ENCODE results near the gene ADAT1.
A peak's percentile ranks its signal among the peaks of the same experiment; 100 is the strongest.

DNA sequence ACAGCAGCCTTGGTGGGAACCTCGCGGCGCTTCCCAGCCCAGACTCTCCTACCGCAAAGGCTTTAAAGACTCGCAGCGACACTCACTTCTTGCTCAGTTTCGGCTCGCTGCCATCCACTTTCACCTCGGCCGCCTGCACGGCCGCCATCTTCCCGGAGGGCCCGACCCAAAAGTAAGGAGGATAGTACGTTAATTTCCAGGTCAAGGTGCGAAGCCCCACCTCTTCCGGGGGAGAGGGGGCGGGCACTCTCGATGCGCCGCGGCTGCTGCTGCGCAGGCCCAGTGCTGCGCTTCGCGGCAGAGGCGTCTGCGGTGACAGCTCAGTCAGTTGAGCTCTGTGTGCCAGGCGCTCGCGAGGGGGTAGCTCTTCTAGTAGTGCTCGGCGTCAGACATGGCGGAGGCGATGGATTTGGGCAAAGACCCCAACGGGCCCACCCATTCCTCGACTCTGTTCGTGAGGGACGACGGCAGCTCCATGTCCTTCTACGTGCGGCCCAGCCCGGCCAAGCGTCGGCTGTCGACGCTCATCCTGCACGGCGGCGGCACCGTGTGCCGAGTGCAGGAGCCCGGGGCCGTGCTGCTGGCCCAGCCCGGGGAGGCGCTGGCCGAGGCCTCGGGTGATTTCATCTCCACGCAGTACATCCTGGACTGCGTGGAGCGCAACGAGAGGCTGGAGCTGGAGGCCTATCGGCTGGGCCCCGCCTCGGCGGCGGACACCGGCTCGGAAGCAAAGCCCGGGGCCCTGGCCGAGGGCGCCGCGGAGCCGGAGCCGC is 24.6 kb upstream of the ADAT1 start, which contains the start of the genes KARS1 and TERF2IP:
- TF ChIP-seq ZBTB40 (IDR thresholded peaks at IDR 0.05) (peak; percentile 42; the same call in 1 of the 2 replicates), ZBTB40 (CRISPR knock-in tag; IDR thresholded peaks at IDR 0.05) (peak; percentile 76), IKZF1 (IDR thresholded peaks at IDR 0.05) (no peak), TAF1 (CRISPR knock-in tag; IDR thresholded peaks at IDR 0.05) (peak; percentile 98), SMAD1 (CRISPR knock-in tag; IDR thresholded peaks at IDR 0.05; ENCODE audit: borderline replicate concordance, low read depth) (peak; percentile 11; the same call in 1 of the 2 replicates), STAT6 (CRISPR knock-in tag; IDR thresholded peaks at IDR 0.05; ENCODE audit: borderline replicate concordance) (peak; percentile 64; the same call in 1 of the 2 replicates), HOXA3 (CRISPR knock-in tag; IDR thresholded peaks at IDR 0.05) (peak; percentile 87)
- TF ChIP-seq, protein P1, sequence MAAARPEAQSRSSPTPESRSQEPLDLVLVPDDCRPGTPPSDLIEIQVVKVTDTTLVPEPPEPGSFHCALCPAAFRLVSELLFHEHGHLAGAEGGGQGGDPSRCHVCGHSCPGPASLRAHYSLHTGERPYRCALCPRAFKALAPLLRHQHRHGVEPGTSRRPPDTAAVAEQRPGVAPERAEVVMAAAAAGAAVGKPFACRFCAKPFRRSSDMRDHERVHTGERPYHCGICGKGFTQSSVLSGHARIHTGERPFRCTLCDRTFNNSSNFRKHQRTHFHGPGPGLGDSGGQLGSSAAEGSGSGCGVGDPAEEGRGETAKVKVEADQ (CRISPR knock-in tag; IDR thresholded peaks at IDR 0.05; ENCODE audit: borderline replicate concordance) = peak; percentile 86; the same call in 1 of the 2 replicates
